ENCODE measurements around the gene FNIP2. TPM values are rescaled to one million over a fixed set of nuclear protein-coding genes. Genes with fewer than 3 reads are reported as not detected.
"Not testable (repeated sequence)": the region's sequence is repeated elsewhere in the genome, so short reads cannot be mapped to it uniquely, and the experiment has no call there.

FNIP2 gene
- total RNA-seq, 2 donors from 2014 or later: 26.7 to 38.2 TPM

DNA sequence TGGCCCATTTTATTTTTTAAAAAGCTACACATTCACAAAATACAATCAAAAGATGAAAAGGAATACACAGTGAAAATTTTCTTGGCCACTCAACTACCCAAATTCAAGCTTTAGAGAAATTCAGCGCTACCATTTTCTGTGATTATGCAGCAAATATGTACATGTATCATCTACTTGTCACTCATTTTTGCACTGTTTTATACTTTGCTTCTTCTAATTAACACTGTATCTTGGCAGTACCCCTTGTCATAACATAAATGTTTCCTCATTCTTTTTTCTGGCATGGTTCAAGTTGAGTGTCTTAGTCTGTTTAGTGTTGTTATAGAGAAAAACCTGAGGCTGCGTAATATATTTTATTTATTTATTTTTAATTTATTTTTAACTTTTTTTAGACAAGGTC lies 30.0 kb upstream of the FNIP2 start:
- H3K27ac ChIP-seq: no peak overlapping the region
- WGBS, 2 donors: 91 to 97% methylated on average over 2 of the region's 2 CpGs
- H3K4me1 ChIP-seq: no peaks in the 10 kb centered on the region

GRCh38 chr4:158739600-158739999 lies 29.2 kb upstream of the FNIP2 start:
- WGBS, 2 donors: 93 to 96% methylated on average over 2 of the region's 2 CpGs
- no peak for DNase-seq

More for the DNA sequence above, 30.0 kb upstream of the FNIP2 start:
- ATAC-seq: no peak
- TF ChIP-seq, protein P1, sequence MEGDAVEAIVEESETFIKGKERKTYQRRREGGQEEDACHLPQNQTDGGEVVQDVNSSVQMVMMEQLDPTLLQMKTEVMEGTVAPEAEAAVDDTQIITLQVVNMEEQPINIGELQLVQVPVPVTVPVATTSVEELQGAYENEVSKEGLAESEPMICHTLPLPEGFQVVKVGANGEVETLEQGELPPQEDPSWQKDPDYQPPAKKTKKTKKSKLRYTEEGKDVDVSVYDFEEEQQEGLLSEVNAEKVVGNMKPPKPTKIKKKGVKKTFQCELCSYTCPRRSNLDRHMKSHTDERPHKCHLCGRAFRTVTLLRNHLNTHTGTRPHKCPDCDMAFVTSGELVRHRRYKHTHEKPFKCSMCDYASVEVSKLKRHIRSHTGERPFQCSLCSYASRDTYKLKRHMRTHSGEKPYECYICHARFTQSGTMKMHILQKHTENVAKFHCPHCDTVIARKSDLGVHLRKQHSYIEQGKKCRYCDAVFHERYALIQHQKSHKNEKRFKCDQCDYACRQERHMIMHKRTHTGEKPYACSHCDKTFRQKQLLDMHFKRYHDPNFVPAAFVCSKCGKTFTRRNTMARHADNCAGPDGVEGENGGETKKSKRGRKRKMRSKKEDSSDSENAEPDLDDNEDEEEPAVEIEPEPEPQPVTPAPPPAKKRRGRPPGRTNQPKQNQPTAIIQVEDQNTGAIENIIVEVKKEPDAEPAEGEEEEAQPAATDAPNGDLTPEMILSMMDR (IDR thresholded peaks at IDR 0.05): no peak
- TF ChIP-seq POLR2A (IDR thresholded peaks at IDR 0.05): no peak
- intact Hi-C loops (cut with DNase I): loop anchor here (10.0 kb wide), 1 partner anchor 436 kb away; no protein-coding TSS in a partner anchor
- no peaks in the 10 kb centered on the region for H3K27me3 ChIP-seq
- no peaks in the 10 kb centered on the region for H3K9me3 ChIP-seq
- no peak overlapping the region for H3K4me3 ChIP-seq
- no peak for DNase-seq
- no peaks in the 10 kb centered on the region for H3K36me3 ChIP-seq (replicated peaks in 1 of 2; ENCODE audit: insufficient read depth in 1 of 2, low read depth in 2 of 2)

GRCh38 chr4:158741326-158742021 lies 27.4 kb upstream of the FNIP2 start:
- H3K27me3 ChIP-seq: no peaks in the 10 kb centered on the region
- ATAC-seq (no peak), DNase-seq (no peak)
- no peaks in the 10 kb centered on the region for H3K9me3 ChIP-seq
- TF ChIP-seq, protein P1 (IDR thresholded peaks at IDR 0.05): no peak
- TF ChIP-seq POLR2A (IDR thresholded peaks at IDR 0.05): no peak
- WGBS, 2 donors: 84 to 88% methylated on average over 3 of the region's 3 CpGs
- intact Hi-C loops (cut with DNase I): no loop called here
- H3K4me1 ChIP-seq: no peaks in the 10 kb centered on the region
- H3K36me3 ChIP-seq (replicated peaks in 1 of 2; ENCODE audit: insufficient read depth in 1 of 2, low read depth in 2 of 2): no peaks in the 10 kb centered on the region
- H3K4me3 ChIP-seq: no peak overlapping the region
- H3K27ac ChIP-seq: no peak overlapping the region

More at GRCh38 chr4:158739600-158739999, 29.2 kb upstream of the FNIP2 start:
- Histone ChIP-seq H3K27me3 (no peaks in the 10 kb centered on the region), H3K9me3 (no peaks in the 10 kb centered on the region), H3K4me1 (no peaks in the 10 kb centered on the region), H3K36me3 (replicated peaks in 1 of 2; ENCODE audit: insufficient read depth in 1 of 2, low read depth in 2 of 2) (no peaks in the 10 kb centered on the region), H3K27ac (no peak overlapping the region), H3K4me3 (no peak overlapping the region)
- intact Hi-C loops (cut with DNase I): loop anchor here (10.0 kb wide), 1 partner anchor 435 kb away; no protein-coding TSS in a partner anchor
- ATAC-seq: no peak
- TF ChIP-seq, protein P1 (IDR thresholded peaks at IDR 0.05): no peak
- TF ChIP-seq POLR2A (IDR thresholded peaks at IDR 0.05): no peak

DNA sequence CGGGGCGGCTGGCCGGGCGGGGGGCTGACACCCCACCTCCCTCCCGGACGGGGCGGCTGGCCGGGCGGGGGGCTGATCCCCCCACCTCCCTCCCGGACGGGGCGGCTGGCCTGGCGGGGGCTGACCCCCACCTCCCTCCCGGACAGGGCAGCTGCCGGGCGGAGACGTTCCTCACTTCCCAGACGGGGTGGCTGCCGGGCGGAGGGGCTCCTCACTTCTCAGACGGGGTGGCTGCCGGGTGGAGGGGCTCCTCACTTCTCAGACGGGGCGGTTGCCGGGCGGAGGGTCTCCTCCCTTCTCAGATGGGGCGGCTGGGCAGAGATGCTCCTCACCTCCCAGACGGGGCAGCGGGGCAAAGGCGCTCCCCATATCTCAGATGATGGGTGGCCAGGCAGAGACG lies 22.3 kb upstream of the FNIP2 start:
- ATAC-seq; H3K4me3 ChIP-seq; H3K9me3 ChIP-seq; DNase-seq; H3K27me3 ChIP-seq; H3K36me3 ChIP-seq (replicated peaks in 1 of 2; ENCODE audit: insufficient read depth in 1 of 2, low read depth in 2 of 2); H3K4me1 ChIP-seq; intact Hi-C loops (cut with DNase I); H3K27ac ChIP-seq: not testable (repeated sequence)
- WGBS, 2 donors: 96% methylated on average over 5 of the region's 31 CpGs; no CpG with 5 or more reads in 1 of the 2 donors

- ATAC-seq: no peak
- H3K9me3 ChIP-seq: no peaks in the 10 kb centered on the region
- no peaks in the 10 kb centered on the region for H3K36me3 ChIP-seq (replicated peaks in 1 of 2; ENCODE audit: insufficient read depth in 1 of 2, low read depth in 2 of 2)
- 74 to 81% methylated on average over 3 of the region's 3 CpGs for WGBS, 2 donors
- no peaks in the 10 kb centered on the region for H3K27me3 ChIP-seq
- no peak overlapping the region for H3K27ac ChIP-seq
- intact Hi-C loops (cut with DNase I): no loop called here
- TF ChIP-seq, protein P1 (IDR thresholded peaks at IDR 0.05): no peak
- TF ChIP-seq POLR2A (IDR thresholded peaks at IDR 0.05): no peak
- no peak for DNase-seq
- no peak overlapping the region for H3K4me3 ChIP-seq
- no peaks in the 10 kb centered on the region for H3K4me1 ChIP-seq
Observed at GRCh38 chr4:158750379-158750778, 18.4 kb upstream of the FNIP2 start.
